Measurements from ENCODE around the gene ABCA8.

The ABCA8 gene

DNA sequence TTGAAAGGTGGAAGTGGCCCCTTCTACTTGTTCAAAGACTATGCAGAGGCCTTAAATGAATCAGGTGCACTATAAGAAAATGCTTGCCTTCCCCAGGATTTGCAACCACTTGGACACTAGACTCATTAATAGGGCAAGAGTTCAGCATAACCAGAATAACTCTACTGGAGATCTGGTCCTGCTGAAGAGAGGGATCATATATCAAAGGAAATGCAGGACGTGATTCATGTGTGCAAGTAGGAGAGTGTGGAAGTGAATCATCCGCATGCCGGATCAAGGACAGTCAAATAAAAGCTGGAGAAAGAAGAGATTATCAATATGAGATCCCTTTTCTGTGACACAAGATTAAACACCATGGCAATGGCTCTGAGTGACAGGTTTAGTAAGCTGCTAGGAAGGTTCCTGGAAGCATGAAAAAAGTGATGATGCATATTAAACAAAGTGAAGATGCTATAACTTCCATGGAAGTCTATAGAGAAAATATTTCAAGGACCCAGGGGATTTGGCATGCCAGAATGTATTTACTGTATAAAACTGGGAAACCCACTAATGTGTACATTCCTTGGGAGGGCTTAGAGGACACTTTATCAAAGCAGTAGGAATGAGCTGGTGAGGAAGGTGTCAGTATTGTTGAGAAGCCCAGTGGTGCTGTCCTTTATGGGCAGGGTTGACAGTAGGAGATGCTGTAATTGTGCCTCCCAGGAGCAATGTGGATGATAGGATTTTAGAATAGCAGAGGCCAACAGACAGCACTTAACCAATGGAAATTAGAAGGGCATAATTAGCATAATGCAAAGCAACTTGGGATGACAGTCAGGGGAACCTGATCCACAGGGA lies 133.1 kb downstream of the ABCA8 start:
- DNase-seq: peak; percentile 87

DNA sequence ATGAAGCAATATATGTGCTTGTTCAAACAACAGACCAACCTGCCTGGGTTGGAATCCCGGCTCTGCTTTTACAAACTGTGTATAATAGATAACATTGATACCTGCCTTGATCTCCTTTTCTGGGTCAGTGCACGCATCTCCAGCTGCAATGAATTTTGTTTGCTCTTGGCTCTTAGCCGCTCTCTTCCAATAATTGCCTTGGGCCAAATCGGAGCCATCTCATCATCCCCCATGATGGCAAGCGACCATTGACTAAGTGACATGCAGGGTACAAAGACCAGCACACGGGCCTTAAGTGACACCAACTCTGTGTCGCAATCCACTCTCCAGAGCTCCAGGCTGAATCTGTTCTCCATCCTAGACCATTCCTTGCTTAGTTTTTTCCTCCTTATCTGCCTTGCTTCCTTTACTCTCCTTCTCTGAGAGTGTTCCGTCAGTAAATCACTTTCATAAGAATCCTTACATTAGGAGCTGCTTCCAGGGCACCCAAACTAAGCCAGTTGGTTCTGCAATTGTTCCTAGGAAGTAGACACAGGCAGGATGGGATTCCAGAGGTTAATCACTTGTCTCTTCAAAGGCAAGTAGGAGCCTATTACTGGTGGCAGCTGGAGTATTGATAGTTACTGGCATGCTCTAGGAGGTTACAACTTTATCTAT lies 134.2 kb downstream of the ABCA8 start:
- no peak for DNase-seq

DNA sequence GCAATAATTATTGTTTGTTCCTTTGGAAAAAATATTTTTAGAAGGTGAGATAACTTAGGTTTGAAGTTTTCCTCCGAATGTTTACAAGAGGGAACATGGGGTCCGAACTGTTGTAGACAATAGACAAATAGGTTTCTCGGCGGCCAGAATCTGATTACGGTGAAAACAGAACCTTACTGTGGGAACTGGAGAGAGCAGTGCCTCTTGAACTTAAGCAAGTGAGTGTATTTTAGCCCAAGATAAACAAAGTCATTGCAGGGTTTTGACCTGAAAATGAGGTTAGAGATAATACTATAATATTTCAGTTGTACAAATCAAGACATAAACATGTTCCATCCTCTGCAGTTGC lies 134.7 kb downstream of the ABCA8 start:
- DNase-seq: no peak

DNA sequence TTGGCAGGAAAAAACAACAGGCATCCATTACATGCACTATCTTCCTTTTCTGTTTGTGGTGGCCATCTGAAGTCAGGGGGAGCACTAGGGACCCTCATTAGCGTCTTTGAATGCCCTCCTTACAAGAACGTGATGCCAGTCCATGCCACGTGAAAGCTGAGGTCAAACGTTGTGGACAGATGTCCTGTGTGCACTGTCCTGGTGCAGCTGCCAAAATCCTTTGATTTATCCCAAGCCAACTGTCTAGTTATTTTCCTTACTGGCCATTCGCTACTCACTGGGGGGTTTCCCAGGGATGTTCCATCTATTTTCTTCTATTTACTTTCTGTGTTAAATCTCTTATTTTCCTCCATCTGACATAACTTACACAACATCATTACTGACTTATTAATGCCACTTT lies 135.7 kb downstream of the ABCA8 start:
- DNase-seq: no peak

All from fibroblast of skin of abdomen (primary cell).